HEK293 (cell line): ENCODE data around the gene IPO5.

Experiments
- CTCF ChIP-seq: fragments of 450-650 bp; formaldehyde crosslinking; IDR thresholded peaks from 2 replicates; pipeline ENCODE4 v1.5.1; 2016; ENCODE audit warnings: missing biosample characterization, missing genetic modification characterization
- KLF1 ChIP-seq: fragments of 450-650 bp; formaldehyde crosslinking; IDR thresholded peaks from 2 replicates; pipeline ENCODE4 v1.5.1; 2016; ENCODE audit warnings: missing biosample characterization, missing genetic modification characterization
- PRDM1 ChIP-seq: fragments of 450-650 bp; formaldehyde crosslinking; IDR thresholded peaks from 2 replicates; pipeline ENCODE4; 2016; ENCODE audit warnings: missing biosample characterization, missing genetic modification characterization
- REST ChIP-seq: fragments of 450-650 bp; formaldehyde crosslinking; IDR thresholded peaks from 2 replicates; pipeline ENCODE4 v1.5.1; 2016; ENCODE audit warnings: missing biosample characterization, missing genetic modification characterization
- SALL2 ChIP-seq: fragments of 450-650 bp; formaldehyde crosslinking; IDR thresholded peaks from 2 replicates; pipeline ENCODE4 v1.5.0; 2017; ENCODE audit warnings: missing biosample characterization, mild to moderate bottlenecking, missing genetic modification characterization, borderline replicate concordance
- SCRT2 ChIP-seq: fragments of 450-650 bp; formaldehyde crosslinking; IDR thresholded peaks from 2 replicates; pipeline ENCODE4 v1.5.1; 2016; ENCODE audit warnings: missing biosample characterization, missing genetic modification characterization
- ZNF132 ChIP-seq: fragments of 450-650 bp; formaldehyde crosslinking; IDR thresholded peaks from 2 replicates; pipeline ENCODE4 v1.5.1; 2017; ENCODE audit warnings: missing biosample characterization, missing genetic modification characterization, borderline replicate concordance
- ZNF580 ChIP-seq: fragments of 450-650 bp; formaldehyde crosslinking; IDR thresholded peaks from 2 replicates; pipeline ENCODE4 v1.5.1; 2016; ENCODE audit warnings: missing biosample characterization, missing genetic modification characterization
- ZNF670 ChIP-seq: fragments of 450-650 bp; formaldehyde crosslinking; IDR thresholded peaks from 2 replicates; pipeline ENCODE4 v1.5.1; 2016; ENCODE audit warnings: missing biosample characterization, missing genetic modification characterization, low read depth
- ZNF747 ChIP-seq: fragments of 450-650 bp; formaldehyde crosslinking; IDR thresholded peaks from 2 replicates; pipeline ENCODE4 v1.5.1; 2016; ENCODE audit warnings: missing biosample characterization, missing genetic modification characterization
- ZNF777 ChIP-seq: fragments of 450-650 bp; formaldehyde crosslinking; IDR thresholded peaks from 2 replicates; pipeline ENCODE4 v1.5.1; 2017; ENCODE audit warnings: missing biosample characterization, missing genetic modification characterization, borderline replicate concordance
- ZSCAN30 ChIP-seq: fragments of 450-650 bp; IDR thresholded peaks from 2 replicates; pipeline ENCODE4 v1.5.1; 2018; ENCODE audit warnings: missing biosample characterization, mild to moderate bottlenecking, missing genetic modification characterization, moderate library complexity
- ZSCAN5A ChIP-seq: fragments of 450-650 bp; formaldehyde crosslinking; IDR thresholded peaks from 2 replicates; pipeline ENCODE4 v1.5.1; 2016; ENCODE audit warnings: missing biosample characterization, missing genetic modification characterization

- TF ChIP-seq ZNF747 (tag by site-specific recombination), result no peak
- no peak for TF ChIP-seq ZSCAN5A
- TF ChIP-seq ZSCAN30 (tag by site-specific recombination), result no peak
- TF ChIP-seq CTCF (tag by site-specific recombination), result no peak
- TF ChIP-seq ZNF132 (tag by site-specific recombination), result no peak
- no peak for TF ChIP-seq SALL2
- TF ChIP-seq ZNF777 (tag by site-specific recombination), result no peak
- no peak for TF ChIP-seq REST
- no peak for TF ChIP-seq KLF1 (tag by site-specific recombination)
- no peak for TF ChIP-seq ZNF670 (tag by site-specific recombination)
- no peak for TF ChIP-seq ZNF580 (tag by site-specific recombination)
- TF ChIP-seq PRDM1, result no peak
- TF ChIP-seq SCRT2 (tag by site-specific recombination), result no peak
Measured at GRCh38 chr13:98019186-98019585, 65.7 kb downstream of the IPO5 start.
